HepG2 (cell line): ENCODE measurements around the gene INTS1. TPM values are rescaled to one million over a fixed set of nuclear protein-coding genes. Genes with fewer than 3 reads are reported as not detected.
"Not testable (repeated sequence)": the region's sequence is repeated elsewhere in the genome, so short reads cannot be mapped to it uniquely, and the experiment has no call there.

Experiments
- ATAC-seq: fragments of 200-7000 bp; cut with Tn5 transposase; 3 replicates; pipeline ENCODE4 v1.9.1; 2020; ENCODE audit warnings: mild to moderate bottlenecking, moderate library complexity
- BruUV-seq: library from RNA; stranded (reverse); fragments of 400-500 nt; replicated peaks from 2 replicates; lab custom pipeline; 2021; lab: Mats Ljungman, UMichigan
- CTCF ChIA-PET: fragments of 300-600 bp; formaldehyde crosslinking; extraction: SDS; loops from one replicate; lab custom pipeline; 2021; ENCODE audit warnings: low total read pairs, inconsistent platforms, low intra/inter-chr PET ratio; lab: Yijun Ruan, JAX
- POLR2A ChIA-PET: fragments of 350-600 bp; sonication (Branson Sonifier 250); formaldehyde crosslinking; loops from one replicate; lab custom pipeline; 2020; ENCODE audit warnings: antibody characterized with exemption, inconsistent platforms; lab: Yijun Ruan, JAX
- DNase-seq: peaks from one replicate; pipeline ENCODE4 v3.0.0-alpha.2; 2015; ENCODE audit warnings: low spot score
- FAIRE-seq: peaks from 3 replicates; lab custom pipeline; 2011; peaks lifted over from hg19 to GRCh38; lab: Jason Lieb, UNC
- H2AFZ ChIP-seq: one replicate; pipeline ENCODE4 v1.6.1; 2011; ENCODE audit warnings: low read length, inconsistent platforms
- H3K27ac ChIP-seq: fragments of 300-600 bp; 3 replicates; pipeline ENCODE4 v1.8.0; 2011; ENCODE audit warnings: mixed run types, mild to moderate bottlenecking, mixed read lengths, low read length, inconsistent platforms; ENCODE audit not compliant: insufficient read depth; ENCODE audit errors: extremely low read length
- H3K27me3 ChIP-seq, 2 experiments: fragments of 200-600 bp in 1 of 2; 2 replicates in 1 of 2; 3 replicates in 1 of 2; pipeline versions ENCODE4 v1.6.0 to v1.8.0; 2011; ENCODE audit warnings: low read length in 2 of 2, mild to moderate bottlenecking in 2 of 2, moderate library complexity in 2 of 2, inconsistent platforms in 1 of 2; ENCODE audit not compliant: insufficient read depth in 2 of 2, control insufficient read depth in 1 of 2
- H3K36me3 ChIP-seq, 2 experiments: fragments of 200-600 bp in 1 of 2; replicated peaks in 1 of 2; 2 replicates in 1 of 2; 3 replicates in 1 of 2; pipeline versions ENCODE4 v1.5.1 to v1.8.0; 2011; ENCODE audit warnings: low read length in 2 of 2, inconsistent platforms in 1 of 2; ENCODE audit not compliant: insufficient read depth in 2 of 2, control insufficient read depth in 1 of 2
- H3K4me1 ChIP-seq: 2 replicates; pipeline ENCODE4 v1.5.1; 2012; ENCODE audit warnings: low read length, inconsistent platforms; ENCODE audit not compliant: insufficient read depth
- H3K4me2 ChIP-seq: 2 replicates; pipeline ENCODE4 v1.6.0; 2011; ENCODE audit warnings: low read depth, low read length, inconsistent platforms
- H3K4me3 ChIP-seq, 3 experiments: fragments of 200-600 bp in 1 of 3; sonication (generic), shearing (Covaris generic) in 1 of 3; replicated peaks in 1 of 3; 2 replicates each; pipeline ENCODE4 v1.5.1; 2011 to 2016; ENCODE audit warnings: low read length in 3 of 3, inconsistent platforms in 2 of 3, low read depth in 2 of 3, mild to moderate bottlenecking in 2 of 3, control low read depth in 1 of 3, mixed read lengths in 1 of 3; ENCODE audit not compliant: insufficient read depth in 1 of 3
- H3K79me2 ChIP-seq: one replicate; pipeline ENCODE4 v1.6.1; 2011; ENCODE audit warnings: low read length, inconsistent platforms; ENCODE audit not compliant: insufficient read depth
- H3K9ac ChIP-seq: 2 replicates; pipeline ENCODE4 v1.6.0; 2011; ENCODE audit warnings: mild to moderate bottlenecking, low read depth, low read length, inconsistent platforms; ENCODE audit not compliant: insufficient read depth
- H3K9me3 ChIP-seq: 2 replicates; pipeline ENCODE4 v1.5.1; 2012; ENCODE audit warnings: mild to moderate bottlenecking, low read length
- H4K20me1 ChIP-seq: 2 replicates; pipeline ENCODE4 v1.6.0; 2011; ENCODE audit warnings: inconsistent platforms, mild to moderate bottlenecking, low read length, moderate library complexity; ENCODE audit not compliant: insufficient read depth
- E2F1 ChIP-seq: sonication (generic); formaldehyde crosslinking; IDR thresholded peaks from 2 replicates; pipeline ENCODE4 v1.5.0; 2020; ENCODE audit warnings: missing genetic modification reagents
- MTF2 ChIP-seq: sonication (generic); formaldehyde crosslinking; IDR thresholded peaks from 2 replicates; pipeline ENCODE4 v1.5.0; 2020; ENCODE audit warnings: missing genetic modification reagents, borderline replicate concordance
- RFX1 ChIP-seq: fragments of 450-650 bp; IDR thresholded peaks from 2 replicates; pipeline ENCODE4 v1.6.1; 2017
- SNAI1 ChIP-seq: sonication (generic); formaldehyde crosslinking; IDR thresholded peaks from 2 replicates; pipeline ENCODE4 v1.5.0; 2020; ENCODE audit warnings: mild to moderate bottlenecking, missing genetic modification reagents, borderline replicate concordance
- TBX3 ChIP-seq: fragments of 450-650 bp; IDR thresholded peaks from 2 replicates; pipeline ENCODE4 v1.6.1; 2017; ENCODE audit warnings: antibody characterized with exemption, mild to moderate bottlenecking, inconsistent platforms, borderline replicate concordance
- TFDP1 ChIP-seq: IDR thresholded peaks from 2 replicates; pipeline ENCODE4 v1.6.1; 2016; ENCODE audit warnings: missing compliant biosample characterization, missing genetic modification reagents, borderline replicate concordance
- THAP7 ChIP-seq: sonication (generic); formaldehyde crosslinking; IDR thresholded peaks from 2 replicates; pipeline ENCODE4 v1.8.1; 2023; ENCODE audit warnings: mild to moderate bottlenecking, missing genetic modification reagents
- ZBTB7A ChIP-seq: sonication (generic); formaldehyde crosslinking; IDR thresholded peaks from 2 replicates; pipeline ENCODE4 v1.8.0; 2022; ENCODE audit warnings: mild to moderate bottlenecking, missing genetic modification reagents
- ZNF121 ChIP-seq: sonication (generic); formaldehyde crosslinking; IDR thresholded peaks from 2 replicates; pipeline ENCODE4 v1.5.0; 2020; ENCODE audit warnings: mild to moderate bottlenecking, missing genetic modification reagents
- ZNF382 ChIP-seq: sonication (generic); formaldehyde crosslinking; IDR thresholded peaks from 2 replicates; pipeline ENCODE4 v1.5.0; 2020; ENCODE audit warnings: missing genetic modification reagents, mild to moderate bottlenecking, borderline replicate concordance
- WGBS: methylation state at CpG from one replicate; pipeline ENCODE4 v1.1.6; 2017; ENCODE audit warnings: low lambda C conversion rate; 5-methylcytosine and 5-hydroxymethylcytosine counted together
- in situ Hi-C: cut with HindIII; loops from 2 replicates; pipeline ENCODE4 v1.10.0; 2017; ENCODE audit warnings: low pct_unique_long_range_greater_than_20kb; ENCODE audit not compliant: extremely low pct_ligation_motif_present
- intact Hi-C: fragments of 100-400 bp; cut with micrococcal nuclease; formaldehyde crosslinking; loops from one replicate; pipeline ENCODE4 v1.10.0; 2022; ENCODE audit not compliant: unreplicated experiment
- polyA plus RNA-seq, 8 experiments: library from polyadenylated mRNA; depleted of rRNA in 3 of 8; stranded (reverse) in 7 of 8; unstranded in 1 of 8; fragments of >200 nt; fragmentation: Illumina TruSeq in 4 of 8; extraction: Trizol in 4 of 8; gene quantifications; 2 replicates each; pipeline versions ENCODE4 v1.2.1 to v1.2.3, GENCODE V29; 2011 to 2016; ENCODE audit warnings: low read depth in 4 of 8, missing spikeins in 1 of 8, mixed read lengths in 1 of 8; ENCODE audit not compliant: insufficient read depth in 1 of 8
- total RNA-seq, 5 experiments: library from RNA; depleted of rRNA; stranded (reverse); fragments of >200 nt; fragmentation: Illumina TruSeq; extraction: Trizol; gene quantifications; 2 replicates each; pipeline ENCODE4 v1.2.3, GENCODE V29; 2016; ENCODE audit warnings: low read depth in 1 of 5
- TF ChIP-seq, protein P1 (sequence below): sonication (generic); formaldehyde crosslinking; IDR thresholded peaks from 2 replicates; pipeline ENCODE4 v1.4.0; 2020; ENCODE audit warnings: mild to moderate bottlenecking, missing genetic modification reagents

INTS1 gene
- total and polyA plus RNA-seq, 2 of the 13 experiments (the other 11 are each of a cell fraction or from before 2014, with no cell fraction given), result 13.7 to 29.0 TPM

DNA sequence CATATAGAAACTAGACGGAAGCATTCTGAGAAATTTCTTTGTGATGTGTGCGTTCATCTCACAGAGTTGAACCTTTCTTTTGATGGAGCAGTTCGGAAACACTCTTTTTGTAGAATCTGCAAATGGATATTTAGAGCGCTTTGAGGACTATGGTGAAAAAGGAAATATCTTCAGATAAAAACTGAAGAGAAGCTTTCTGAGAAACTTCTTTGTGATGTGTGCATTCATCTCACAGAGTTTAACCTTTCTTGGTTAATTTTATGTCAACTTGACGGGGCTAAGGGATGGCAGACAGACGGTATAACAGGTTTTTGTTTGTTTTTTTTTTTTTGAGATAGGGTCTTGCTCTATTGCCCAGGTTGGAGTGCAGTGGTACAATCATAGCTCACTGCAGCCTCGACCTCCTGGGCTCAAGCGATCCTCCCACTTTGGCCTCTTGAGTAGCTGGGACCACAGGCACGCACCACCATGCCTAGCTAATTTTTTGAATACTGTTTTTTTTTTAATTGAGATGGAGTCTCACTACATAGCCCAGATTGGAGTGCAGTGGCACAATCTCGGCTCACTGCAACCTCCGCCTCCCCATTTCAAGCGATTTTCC is 15.2 kb upstream of the INTS1 start:
- CTCF ChIA-PET, H3K27ac ChIP-seq, in situ Hi-C loops, H4K20me1 ChIP-seq, DNase-seq, H2AFZ ChIP-seq, ATAC-seq, H3K36me3 ChIP-seq, intact Hi-C loops, H3K79me2 ChIP-seq, H3K4me2 ChIP-seq, H3K4me3 ChIP-seq, BruUV-seq, FAIRE-seq, H3K9me3 ChIP-seq: not testable (repeated sequence)
- peak overlapping the region; percentile 76; the same call in 1 of the 2 replicates for H3K9ac ChIP-seq
- 82% methylated on average over 12 of the region's 12 CpGs for whole genome bisulfite sequencing
- peak; percentile 75 for TF ChIP-seq ZNF121 (CRISPR knock-in tag)
- peaks cover 0 to 10% of the 10 kb centered on the region in 2 experiments; a peak in 3 of 5 replicates for H3K27me3 ChIP-seq
- POLR2A ChIA-PET, result interaction anchor here (0.6 to 2.3 kb wide), 4 partner anchors 14 to 1185 kb away, joined by 3 to 14 read pairs (median 4); partner anchors contain the start of gene TMEM184A
- H3K4me1 ChIP-seq, result peaks cover 73% of the 10 kb centered on the region

DNA sequence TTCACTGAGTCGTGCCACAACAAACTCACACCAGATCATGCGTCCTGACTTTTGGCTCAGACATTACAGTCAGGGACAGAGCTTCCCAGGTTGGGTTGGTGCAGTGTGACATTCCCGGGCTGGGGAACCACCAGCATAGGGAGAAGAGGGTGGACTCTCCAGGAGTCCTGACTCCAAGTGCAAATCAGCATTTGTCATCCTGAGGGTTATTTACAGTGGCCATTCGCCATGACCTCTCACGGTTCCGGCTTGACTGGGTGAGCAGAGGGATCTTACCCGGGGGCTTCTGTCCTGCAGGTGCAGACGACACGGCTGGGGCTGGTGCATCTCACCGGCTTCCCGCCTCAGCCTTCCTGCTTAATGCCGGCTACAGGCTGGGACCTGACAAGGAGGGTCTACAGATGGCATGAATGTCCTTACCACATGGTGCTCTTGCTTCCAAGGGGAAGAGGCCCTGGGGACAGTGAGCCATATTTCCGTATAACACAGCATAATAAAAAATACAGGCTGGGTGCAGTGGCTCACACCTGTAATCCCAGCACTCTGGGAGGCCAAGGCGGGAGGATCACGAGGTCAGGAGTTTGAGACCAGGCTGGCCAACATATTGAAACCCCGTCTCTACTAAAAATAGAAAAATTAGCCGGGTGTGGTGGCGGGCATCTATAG is 12.5 kb upstream of the INTS1 start:
- Histone ChIP-seq H3K79me2 (no peaks in the 10 kb centered on the region), H3K27me3 (no peaks in the 10 kb centered on the region; a peak in 1 of 5 replicates), H3K9me3 (no peaks in the 10 kb centered on the region), H2AFZ (no peak overlapping the region), H3K27ac (peak overlapping the region; percentile 41), H3K4me1 (peaks cover 80% of the 10 kb centered on the region), H3K4me2 (peak overlapping the region; percentile 55), H4K20me1 (no peaks in the 10 kb centered on the region), H3K9ac (peak overlapping the region; percentile 33; the same call in 1 of the 2 replicates), H3K36me3 (no peaks in the 10 kb centered on the region), H3K4me3 (peak overlapping the region in 1 of 3 experiments; percentile 31; a peak in 1 of 6 replicates)
- DNase-seq (no peak), FAIRE-seq (no peak), ATAC-seq (peak; percentile 39)
- BruUV-seq, result no TSS peak
- 45% methylated on average over 14 of the region's 18 CpGs for WGBS
- CTCF ChIA-PET, result no interaction called here
- in situ Hi-C loops (no loop called here), intact Hi-C loops (no loop called here)
- POLR2A ChIA-PET, result interaction anchor here (0.9 to 2.3 kb wide), 7 partner anchors 15 to 360 kb away, joined by 3 to 21 read pairs (median 6); partner anchors contain the start of gene TMEM184A
- TF ChIP-seq TBX3, result no peak
- TF ChIP-seq ZNF382 (CRISPR knock-in tag), result no peak
- TF ChIP-seq ZBTB7A (CRISPR knock-in tag), result 0 out of 2 replicates have a peak, but pooled peaks have one; percentile 25
- TF ChIP-seq MTF2 (CRISPR knock-in tag), result no peak
- no peak for TF ChIP-seq SNAI1 (CRISPR knock-in tag)
- no peak for TF ChIP-seq E2F1 (CRISPR knock-in tag)
- TF ChIP-seq, protein P1, sequence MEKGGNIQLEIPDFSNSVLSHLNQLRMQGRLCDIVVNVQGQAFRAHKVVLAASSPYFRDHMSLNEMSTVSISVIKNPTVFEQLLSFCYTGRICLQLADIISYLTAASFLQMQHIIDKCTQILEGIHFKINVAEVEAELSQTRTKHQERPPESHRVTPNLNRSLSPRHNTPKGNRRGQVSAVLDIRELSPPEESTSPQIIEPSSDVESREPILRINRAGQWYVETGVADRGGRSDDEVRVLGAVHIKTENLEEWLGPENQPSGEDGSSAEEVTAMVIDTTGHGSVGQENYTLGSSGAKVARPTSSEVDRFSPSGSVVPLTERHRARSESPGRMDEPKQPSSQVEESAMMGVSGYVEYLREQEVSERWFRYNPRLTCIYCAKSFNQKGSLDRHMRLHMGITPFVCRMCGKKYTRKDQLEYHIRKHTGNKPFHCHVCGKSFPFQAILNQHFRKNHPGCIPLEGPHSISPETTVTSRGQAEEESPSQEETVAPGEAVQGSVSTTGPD (CRISPR knock-in tag), result no peak
- no peak for TF ChIP-seq THAP7 (CRISPR knock-in tag)
- no peak for TF ChIP-seq RFX1
- TF ChIP-seq TFDP1, result no peak
